GM10248 (cell line): ENCODE measurements around the gene KITLG.

ENCODE experiments used
- CTCF ChIA-PET: fragments of 300-600 bp; sonication (Branson Sonifier 250); formaldehyde crosslinking; extraction: SDS; loops from one replicate; lab custom pipeline; 2021; ENCODE audit warnings: antibody characterized with exemption; lab: Yijun Ruan, JAX
- POLR2A ChIA-PET: fragments of 350-650 bp; sonication (Branson Sonifier 250); formaldehyde crosslinking; extraction: SDS; loops from one replicate; lab custom pipeline; 2020; ENCODE audit warnings: antibody characterized with exemption; lab: Yijun Ruan, JAX
- DNase-seq: peaks from one replicate; pipeline ENCODE4 v3.0.0; 2012; ENCODE audit errors: extremely low spot score
- CTCF ChIP-seq: IDR thresholded peaks from 2 replicates; pipeline ENCODE4 v1.5.1; 2012; ENCODE audit warnings: mild to moderate bottlenecking, low read depth; ENCODE audit errors: extremely low read depth, missing control alignments, control extremely low read depth

The KITLG gene

GRCh38 chr12:88617352-88617751, 37.1 kb upstream of the KITLG start:
- ChIA-PET CTCF (interaction anchor here (1.9 kb wide), 1 partner anchor 23 kb away, joined by 4 read pairs; no protein-coding TSS in a partner anchor), POLR2A (no interaction called here)
- no peak for DNase-seq
- no peak for TF ChIP-seq CTCF

- ChIA-PET CTCF (no interaction called here), POLR2A (no interaction called here)
- TF ChIP-seq CTCF, result no peak
- DNase-seq, result no peak
These were observed 35.2 kb upstream of the KITLG start for GRCh38 chr12:88615490-88615889.

GRCh38 chr12:88604646-88605045, 24.4 kb upstream of the KITLG start:
- ChIA-PET CTCF (no interaction called here), POLR2A (no interaction called here)
- no peak for TF ChIP-seq CTCF
- no peak for DNase-seq

DNA sequence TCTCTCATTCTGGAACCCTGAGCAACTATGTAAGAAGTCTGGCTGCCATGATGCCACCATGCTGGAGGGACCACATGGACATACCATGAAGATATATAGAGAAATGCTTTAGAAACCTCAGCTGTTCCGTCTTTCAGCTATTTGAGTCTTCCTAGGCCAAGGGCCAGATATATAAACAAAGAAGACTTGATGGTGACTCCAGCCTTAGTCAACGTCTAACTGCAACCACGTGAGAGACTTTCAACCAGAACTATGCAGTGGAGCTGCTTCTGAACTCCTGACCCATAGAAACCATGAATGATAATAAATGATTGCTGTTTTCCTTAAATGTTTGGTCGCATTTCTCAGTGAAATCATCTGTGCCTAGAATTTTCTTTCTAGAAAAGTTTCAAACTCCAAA, 20.0 kb upstream of the KITLG start:
- TF ChIP-seq CTCF, result no peak
- ChIA-PET POLR2A (no interaction called here), CTCF (no interaction called here)
- DNase-seq, result no peak

GRCh38 chr12:88597365-88597764, 17.1 kb upstream of the KITLG start:
- POLR2A ChIA-PET, result no interaction called here
- CTCF ChIA-PET, result no interaction called here
- no peak for DNase-seq
- no peak for TF ChIP-seq CTCF

DNA sequence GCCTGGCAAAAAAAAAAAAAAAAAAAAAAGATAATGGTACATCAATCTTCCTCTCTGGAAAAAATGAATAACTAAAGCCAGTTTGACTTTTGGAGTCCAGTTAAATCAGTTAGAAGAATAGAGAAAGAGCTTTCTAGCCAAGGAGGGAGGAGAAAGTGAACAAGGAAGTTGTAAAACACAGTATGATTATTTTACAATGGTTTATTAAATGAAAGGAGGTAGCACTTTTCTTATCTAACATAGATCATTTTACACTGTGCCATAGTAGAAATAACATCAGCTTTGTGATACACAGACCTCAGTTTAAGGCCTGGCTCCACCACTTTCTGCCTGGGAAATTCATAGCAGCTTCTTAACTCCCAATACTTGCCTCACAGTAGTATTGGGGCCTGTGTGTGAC, 15.4 kb upstream of the KITLG start:
- DNase-seq, result no peak
- no peak for TF ChIP-seq CTCF
- ChIA-PET POLR2A (no interaction called here), CTCF (no interaction called here)

DNA sequence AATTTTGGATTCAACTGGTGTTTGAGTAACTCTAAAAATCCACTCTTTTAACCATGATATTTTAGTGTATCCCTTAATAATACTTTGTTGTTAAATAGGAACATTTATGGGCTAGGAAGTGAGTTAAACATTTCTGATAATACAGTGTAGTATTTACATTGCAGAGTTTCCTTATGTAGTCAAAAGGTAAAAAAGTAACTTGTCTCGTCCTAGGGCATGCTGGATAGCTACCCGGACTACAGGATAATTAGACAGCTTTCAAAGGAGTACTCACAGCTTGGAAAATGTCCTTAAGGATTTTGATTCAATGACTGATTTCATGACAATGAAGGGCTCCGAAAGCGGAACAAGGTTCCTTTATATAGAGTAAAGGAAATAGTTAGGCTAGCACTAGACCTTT, 14.5 kb upstream of the KITLG start:
- no peak for TF ChIP-seq CTCF
- ChIA-PET POLR2A (no interaction called here), CTCF (interaction anchor here (0.9 to 1.5 kb wide), 3 partner anchors 12 to 22 kb away, joined by 3 to 4 read pairs (median 4); no protein-coding TSS in a partner anchor)
- DNase-seq, result no peak
